ENCODE data around the gene CYTL1. TPM values are rescaled to one million over a fixed set of nuclear protein-coding genes. Genes with fewer than 3 reads are reported as not detected.

Gene CYTL1
- total and polyA plus RNA-seq, 9 of the 15 experiments (the other 6 are each of a cell fraction or from before 2014, with no cell fraction given), result not detected

GRCh38 chr4:4994312-4995097 is 24.8 kb downstream of the CYTL1 start:
- Histone ChIP-seq H2AFZ (ENCODE audit: low read depth, low read length) (no peak overlapping the region), H3K79me2 (ENCODE audit: control insufficient read depth, insufficient read depth, low read length) (no peaks in the 10 kb centered on the region), H3K9me1 (ENCODE audit: control insufficient read depth, insufficient read depth, low read length) (peaks cover 5% of the 10 kb centered on the region), H3K27ac (ENCODE audit: extremely low read depth, low read depth, low read length) (no peak overlapping the region), H3K9me3 (replicated peaks; ENCODE audit: control insufficient read depth, insufficient read depth, low read depth, low read length) (no peaks in the 10 kb centered on the region), H3K4me3 (no peak overlapping the region), H3K4me1 (replicated peaks in 1 of 2; ENCODE audit: control insufficient read depth in 2 of 2, insufficient read depth in 2 of 2, low read length in 2 of 2) (peaks cover 2 to 22% of the 10 kb centered on the region in 2 experiments; a peak in 4 of 5 replicates), H3K27me3 (ENCODE audit: control insufficient read depth in 2 of 2, insufficient read depth in 2 of 2, low read length in 2 of 2) (peaks cover 0 to 31% of the 10 kb centered on the region in 2 experiments; a peak in 3 of 5 replicates), H4K20me1 (replicated peaks; ENCODE audit: control insufficient read depth, insufficient read depth, low read length) (no peaks in the 10 kb centered on the region), H3K36me3 (ENCODE audit: control insufficient read depth, insufficient read depth, low read length) (no peaks in the 10 kb centered on the region), H3K9ac (ENCODE audit: insufficient read depth in 1 of 2, low read depth in 2 of 2, low read length in 2 of 2) (0 out of 4 replicates have a peak overlapping the region, but pooled peaks of 1 of the 2 experiments have one; percentile 48), H3K4me2 (ENCODE audit: insufficient read depth, low read length) (peak overlapping the region; percentile 36; the same call in 1 of the 2 replicates)
- no peak for FAIRE-seq
- TF ChIP-seq CAMTA2 (CRISPR knock-in tag; conservative IDR thresholded peaks at IDR 0.05), result no peak
- TF ChIP-seq ILK (tag; IDR thresholded peaks at IDR 0.05; ENCODE audit: borderline replicate concordance, low read depth), result no peak
- no peak for TF ChIP-seq RBBP5 (IDR thresholded peaks at IDR 0.05; ENCODE audit: borderline replicate concordance, insufficient read depth, low read length, poor library complexity, severe bottlenecking)
- no peak for TF ChIP-seq ZBTB9 (CRISPR knock-in tag; IDR thresholded peaks at IDR 0.05)
- no peak for TF ChIP-seq CBX1 (IDR thresholded peaks at IDR 0.05; ENCODE audit: low read depth)
- TF ChIP-seq, protein P1, sequence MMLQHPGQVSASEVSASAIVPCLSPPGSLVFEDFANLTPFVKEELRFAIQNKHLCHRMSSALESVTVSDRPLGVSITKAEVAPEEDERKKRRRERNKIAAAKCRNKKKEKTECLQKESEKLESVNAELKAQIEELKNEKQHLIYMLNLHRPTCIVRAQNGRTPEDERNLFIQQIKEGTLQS (IDR thresholded peaks at IDR 0.05), result no peak
- TF ChIP-seq, protein P1 (CRISPR knock-in tag; conservative IDR thresholded peaks at IDR 0.05), result no peak
- TF ChIP-seq ZKSCAN8 (CRISPR knock-in tag; IDR thresholded peaks at IDR 0.05), result no peak
- ChIA-PET POLR2A (no interaction called here), CTCF (ENCODE audit: low intra/inter-chr PET ratio) (interaction anchor here (0.6 kb wide), 2 partner anchors 27 to 384 kb away, joined by 3 read pairs; no protein-coding TSS in a partner anchor)
- ATAC-seq, result peak; percentile 7; the same call in 2 of the 3 replicates
- intact Hi-C loops (cut with micrococcal nuclease) (loop anchor here (1.0 to 5.0 kb wide), 4 partner anchors 148 to 818 kb away; no protein-coding TSS in a partner anchor), in situ Hi-C loops (cut with MboI) (loop anchor here (5.0 to 10.0 kb wide), 2 partner anchors 148 to 380 kb away; no protein-coding TSS in a partner anchor)
- BruUV-seq (replicated peaks), result no TSS peak
- DNase-seq (ENCODE audit: extremely low read depth in 1 of 4, low spot score in 3 of 4), result no peak
- WGBS (ENCODE audit: insufficient coverage, low coverage, missing lambda C conversion rate), result 19% methylated on average over 18 of the region's 18 CpGs
